BJ (cell line): ENCODE data around the gene MAPK1. TPM values are rescaled to one million over a fixed set of nuclear protein-coding genes. Genes with fewer than 3 reads are reported as not detected.
"Not testable (repeated sequence)": the region's sequence is repeated elsewhere in the genome, so short reads cannot be mapped to it uniquely, and the experiment has no call there.

ENCODE experiments used
- CTCF ChIA-PET: fragments of 350-600 bp; formaldehyde crosslinking; extraction: SDS; loops from one replicate; lab custom pipeline; 2021; ENCODE audit warnings: antibody characterized with exemption, inconsistent platforms; lab: Yijun Ruan, JAX
- POLR2A ChIA-PET: fragments of 300-600 bp; sonication (Branson Sonifier 250); formaldehyde crosslinking; extraction: SDS; loops from one replicate; lab custom pipeline; 2021; ENCODE audit warnings: antibody characterized with exemption; lab: Charles Lee
- DNase-seq: peaks from one replicate; pipeline ENCODE4 v3.0.0-alpha.2; 2011; ENCODE audit warnings: low read depth
- H3K27me3 ChIP-seq: 2 replicates; pipeline ENCODE4 v1.6.0; 2011; ENCODE audit warnings: low read length; ENCODE audit not compliant: control insufficient read depth, insufficient read depth
- H3K36me3 ChIP-seq: 2 replicates; pipeline ENCODE4 v1.5.1; 2011; ENCODE audit warnings: low read length; ENCODE audit not compliant: control insufficient read depth, insufficient read depth
- H3K4me3 ChIP-seq: 2 replicates; pipeline ENCODE4 v1.5.1; 2011; ENCODE audit warnings: low read depth, mild to moderate bottlenecking, control low read depth, low read length
- CTCF ChIP-seq: IDR thresholded peaks from 2 replicates; pipeline ENCODE4 v1.5.1; 2011; ENCODE audit warnings: low read depth, mild to moderate bottlenecking, control low read depth, inconsistent platforms, low read length, moderate library complexity; ENCODE audit not compliant: insufficient read depth
- polyA plus RNA-seq: library from polyadenylated mRNA; depleted of rRNA; stranded (reverse); fragments of >200 nt; gene quantifications from 2 replicates; pipeline ENCODE4 v1.2.3, GENCODE V29; 2011

Gene MAPK1
- polyA plus RNA-seq, 1 experiment: 119 TPM

- CTCF ChIA-PET: interaction anchor here (0.7 kb wide), 1 partner anchor 89 kb away, joined by 3 read pairs; no protein-coding TSS in a partner anchor
- TF ChIP-seq CTCF: no peak
- POLR2A ChIA-PET: no interaction called here
- no peak overlapping the region for H3K4me3 ChIP-seq
- H3K27me3 ChIP-seq: no peaks in the 10 kb centered on the region
- H3K36me3 ChIP-seq: no peaks in the 10 kb centered on the region
- DNase-seq: no peak
Measured at GRCh38 chr22:21850660-21851059, 16.8 kb downstream of the MAPK1 start.

GRCh38 chr22:21849489-21849888, 18.0 kb downstream of the MAPK1 start:
- no peak overlapping the region for H3K4me3 ChIP-seq
- no peak for TF ChIP-seq CTCF
- no peaks in the 10 kb centered on the region for H3K36me3 ChIP-seq
- ChIA-PET POLR2A (interaction anchor here (0.6 kb wide), 1 partner anchor 13 kb away, joined by 3 read pairs; no protein-coding TSS in a partner anchor), CTCF (interaction anchor here (0.6 to 0.9 kb wide), 3 partner anchors 18 to 23 kb away, joined by 3 read pairs; partner anchors contain the start of gene MAPK1)
- no peaks in the 10 kb centered on the region for H3K27me3 ChIP-seq
- no peak for DNase-seq

- DNase-seq, H3K36me3 ChIP-seq, H3K4me3 ChIP-seq, CTCF ChIA-PET, H3K27me3 ChIP-seq, POLR2A ChIA-PET: not testable (repeated sequence)
Measured at GRCh38 chr22:21848057-21848456, 19.4 kb downstream of the MAPK1 start.

GRCh38 chr22:21845558-21846453, 21.6 kb downstream of the MAPK1 start:
- ChIA-PET POLR2A (no interaction called here), CTCF (interaction anchor here (1.1 to 1.7 kb wide), 2 partner anchors 10 to 19 kb away, joined by 3 read pairs; no protein-coding TSS in a partner anchor)
- no peak for DNase-seq
- Histone ChIP-seq H3K27me3 (no peaks in the 10 kb centered on the region), H3K36me3 (no peaks in the 10 kb centered on the region), H3K4me3 (no peak overlapping the region)
- TF ChIP-seq CTCF: no peak

GRCh38 chr22:21842946-21843345, 24.5 kb downstream of the MAPK1 start:
- Histone ChIP-seq H3K27me3 (no peaks in the 10 kb centered on the region), H3K36me3 (no peaks in the 10 kb centered on the region), H3K4me3 (no peak overlapping the region)
- POLR2A ChIA-PET: no interaction called here
- CTCF ChIA-PET: interaction anchor here (1.1 to 1.3 kb wide), 2 partner anchors 16 to 96 kb away, joined by 3 to 4 read pairs; no protein-coding TSS in a partner anchor
- TF ChIP-seq CTCF: no peak
- no peak for DNase-seq
